Liver (tissue), 9 donors: ENCODE results near the gene OR2T4. TPM values are rescaled to one million over a fixed set of nuclear protein-coding genes. Genes with fewer than 3 reads are reported as not detected.

Experiments used
- DNase-seq: peaks from one replicate; pipeline ENCODE4 v3.0.0-alpha.2; 2017; ENCODE audit warnings: low spot score
- H3K27ac ChIP-seq, 2 donors: one replicate each; pipeline ENCODE4 v1.7.0; 2013; ENCODE audit warnings: inconsistent platforms in 2 of 2, low read length in 2 of 2, control low read depth in 1 of 2, low read depth in 1 of 2, mild to moderate bottlenecking in 1 of 2
- H3K27me3 ChIP-seq, 4 donors: one replicate each; pipeline versions ENCODE4 v1.6.1 to v1.7.0; 2013; ENCODE audit warnings: low read length in 3 of 4, inconsistent platforms in 1 of 4, mild to moderate bottlenecking in 1 of 4, moderate library complexity in 1 of 4; ENCODE audit not compliant: control insufficient read depth in 4 of 4, insufficient read depth in 4 of 4
- H3K36me3 ChIP-seq, 4 donors: one replicate each; pipeline versions ENCODE4 v1.6.1 to v1.7.0; 2013; ENCODE audit warnings: low read length in 3 of 4, mild to moderate bottlenecking in 3 of 4, low read depth in 1 of 4, moderate library complexity in 1 of 4; ENCODE audit not compliant: control insufficient read depth in 4 of 4, insufficient read depth in 3 of 4
- H3K4me1 ChIP-seq, 4 donors: one replicate each; pipeline versions ENCODE4 v1.6.1 to v1.7.0; 2013; ENCODE audit warnings: low read length in 3 of 4, mild to moderate bottlenecking in 3 of 4, moderate library complexity in 1 of 4; ENCODE audit not compliant: control insufficient read depth in 4 of 4, insufficient read depth in 4 of 4
- H3K4me3 ChIP-seq, 3 donors: one replicate each; pipeline versions ENCODE4 v1.6.1 to v1.7.0; 2013; ENCODE audit warnings: low read length in 3 of 3, control low read depth in 1 of 3, low read depth in 1 of 3, mild to moderate bottlenecking in 1 of 3
- H3K9ac ChIP-seq, 2 donors: one replicate each; pipeline ENCODE4 v1.7.0; 2013; ENCODE audit warnings: low read length in 2 of 2, mild to moderate bottlenecking in 2 of 2, moderate library complexity in 2 of 2, control low read depth in 1 of 2, low read depth in 1 of 2
- H3K9me3 ChIP-seq, 4 donors: one replicate each; pipeline versions ENCODE4 v1.6.1 to v1.7.0; 2013; ENCODE audit warnings: low read length in 3 of 4; ENCODE audit not compliant: control insufficient read depth in 4 of 4
- EGR1 ChIP-seq, 2 donors: IDR thresholded peaks; 2 replicates each; pipeline ENCODE4 v1.6.1; 2016 to 2018; ENCODE audit warnings: antibody characterized with exemption in 2 of 2, low read depth in 2 of 2
- FOXA1 ChIP-seq: IDR thresholded peaks from 2 replicates; pipeline ENCODE4 v1.6.1; 2016; ENCODE audit warnings: antibody characterized with exemption
- FOXA2 ChIP-seq: IDR thresholded peaks from 2 replicates; pipeline ENCODE4 v1.6.1; 2016; ENCODE audit warnings: antibody characterized with exemption
- GABPA ChIP-seq, 2 donors: IDR thresholded peaks in 1 of 2; conservative IDR thresholded peaks in 1 of 2; 2 replicates each; pipeline ENCODE4 v1.6.1; 2016; ENCODE audit warnings: antibody characterized with exemption in 2 of 2, mild to moderate bottlenecking in 1 of 2, moderate library complexity in 1 of 2
- HNF4A ChIP-seq, 2 donors: conservative IDR thresholded peaks; 2 replicates each; pipeline ENCODE4 v1.6.1; 2016; ENCODE audit warnings: antibody characterized with exemption in 2 of 2, mild to moderate bottlenecking in 2 of 2
- HNF4G ChIP-seq: IDR thresholded peaks from 2 replicates; pipeline ENCODE4 v1.6.1; 2016; ENCODE audit warnings: antibody characterized with exemption
- NR2F2 ChIP-seq: IDR thresholded peaks from 2 replicates; pipeline ENCODE4 v1.6.1; 2016; ENCODE audit warnings: antibody characterized with exemption
- RXRA ChIP-seq, 2 donors: IDR thresholded peaks; 2 replicates each; pipeline ENCODE4 v1.6.1; 2017 to 2018; ENCODE audit warnings: antibody characterized with exemption in 2 of 2, mild to moderate bottlenecking in 1 of 2
- SP1 ChIP-seq: IDR thresholded peaks from 2 replicates; pipeline ENCODE4 v1.6.1; 2018; ENCODE audit warnings: antibody characterized with exemption, mild to moderate bottlenecking
- TAF1 ChIP-seq: conservative IDR thresholded peaks from 2 replicates; pipeline ENCODE4 v1.6.1; 2016; ENCODE audit warnings: antibody characterized with exemption, mild to moderate bottlenecking
- YY1 ChIP-seq: IDR thresholded peaks from 2 replicates; pipeline ENCODE4 v1.6.1; 2016; ENCODE audit warnings: antibody characterized with exemption, mild to moderate bottlenecking
- WGBS: extraction: QIAGEN DNeasy Blood & Tissue Kit; methylation state at CpG from one replicate; pipeline ENCODE4 v1.1.7; 2013; 5-methylcytosine and 5-hydroxymethylcytosine counted together
- polyA plus RNA-seq, 2 donors: library from polyadenylated mRNA; stranded (reverse) in 1 of 2; unstranded in 1 of 2; fragments of 200-250 nt in 1 of 2; fragments of >200 nt in 1 of 2; fragmentation: Nextera tagmentation in 1 of 2; extraction: Ambion mirVana in 1 of 2; gene quantifications; one replicate each; pipeline versions ENCODE4 v1.2.1 to v1.2.3, GENCODE V29; 2013 to 2015
- total RNA-seq, 2 donors: library from RNA; depleted of rRNA; stranded (reverse); fragments of >200 nt; gene quantifications; one replicate each; pipeline ENCODE4 v1.2.3, GENCODE V29; 2014
- TF ChIP-seq, protein P1 (sequence below): fragments of 150-350 bp; IDR thresholded peaks from 2 replicates; pipeline ENCODE4 v1.5.1; 2017; ENCODE audit warnings: improper control_type of control experiment, low read depth, low read length; ENCODE audit not compliant: missing input control
- TF ChIP-seq, protein P2 (sequence below): IDR thresholded peaks from 2 replicates; pipeline ENCODE4 v1.6.1; 2016; ENCODE audit warnings: antibody characterized with exemption, mild to moderate bottlenecking
- donor health status: healthy.
- donor health status: healthy.
- donor health status: healthy.
- donor health status: healthy.
- donor health status: healthy.

OR2T4 gene, protein sequence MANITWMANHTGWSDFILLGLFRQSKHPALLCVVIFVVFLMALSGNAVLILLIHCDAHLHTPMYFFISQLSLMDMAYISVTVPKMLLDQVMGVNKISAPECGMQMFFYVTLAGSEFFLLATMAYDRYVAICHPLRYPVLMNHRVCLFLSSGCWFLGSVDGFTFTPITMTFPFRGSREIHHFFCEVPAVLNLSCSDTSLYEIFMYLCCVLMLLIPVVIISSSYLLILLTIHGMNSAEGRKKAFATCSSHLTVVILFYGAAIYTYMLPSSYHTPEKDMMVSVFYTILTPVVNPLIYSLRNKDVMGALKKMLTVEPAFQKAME
- total RNA-seq (not detected), polyA plus RNA-seq (not detected)

DNA sequence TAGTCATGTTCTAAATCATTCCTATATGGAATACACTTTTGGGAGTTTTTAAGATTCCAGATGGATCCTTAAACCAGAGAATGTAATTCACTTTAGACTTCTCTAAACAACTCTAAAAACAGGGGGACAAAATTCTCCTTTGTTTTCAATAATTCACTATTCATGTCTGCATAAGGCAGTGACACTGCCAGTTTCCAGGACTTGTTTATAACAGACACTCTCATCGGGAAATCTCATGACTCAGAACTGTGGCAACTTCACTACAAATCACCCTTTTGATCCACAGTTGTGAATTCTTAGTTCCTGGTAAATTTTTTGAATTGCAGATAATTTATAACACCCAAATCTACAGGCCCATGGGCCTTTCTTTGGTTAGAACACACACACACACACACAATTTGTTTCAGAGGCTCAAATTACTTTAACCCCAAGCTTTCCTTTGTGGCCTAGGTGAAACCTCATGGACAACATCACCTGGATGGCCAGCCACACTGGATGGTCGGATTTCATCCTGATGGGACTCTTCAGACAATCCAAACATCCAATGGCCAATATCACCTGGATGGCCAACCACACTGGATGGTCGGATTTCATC is at the start of gene OR2T4:
Gene OR2T4 (plus strand): TSS at position 545 of the 595 bp plus-strand sequence. CDS start 0 bp downstream, at position 545.
- no peak within 1 kb of the TSS for H3K27ac ChIP-seq
- no peak for TF ChIP-seq YY1
- no peak for TF ChIP-seq GABPA (IDR thresholded peaks at IDR 0.05 in 1 of 2, conservative IDR thresholded peaks at IDR 0.05 in 1 of 2)
- no peak for TF ChIP-seq TAF1
- no peak for TF ChIP-seq HNF4G
- no peak for TF ChIP-seq SP1
- no peak for TF ChIP-seq HNF4A (conservative IDR thresholded peaks at IDR 0.05)
- no peak for TF ChIP-seq EGR1 (IDR thresholded peaks at IDR 0.05; ENCODE audit: low read depth in 2 of 2)
- TF ChIP-seq, protein P1, sequence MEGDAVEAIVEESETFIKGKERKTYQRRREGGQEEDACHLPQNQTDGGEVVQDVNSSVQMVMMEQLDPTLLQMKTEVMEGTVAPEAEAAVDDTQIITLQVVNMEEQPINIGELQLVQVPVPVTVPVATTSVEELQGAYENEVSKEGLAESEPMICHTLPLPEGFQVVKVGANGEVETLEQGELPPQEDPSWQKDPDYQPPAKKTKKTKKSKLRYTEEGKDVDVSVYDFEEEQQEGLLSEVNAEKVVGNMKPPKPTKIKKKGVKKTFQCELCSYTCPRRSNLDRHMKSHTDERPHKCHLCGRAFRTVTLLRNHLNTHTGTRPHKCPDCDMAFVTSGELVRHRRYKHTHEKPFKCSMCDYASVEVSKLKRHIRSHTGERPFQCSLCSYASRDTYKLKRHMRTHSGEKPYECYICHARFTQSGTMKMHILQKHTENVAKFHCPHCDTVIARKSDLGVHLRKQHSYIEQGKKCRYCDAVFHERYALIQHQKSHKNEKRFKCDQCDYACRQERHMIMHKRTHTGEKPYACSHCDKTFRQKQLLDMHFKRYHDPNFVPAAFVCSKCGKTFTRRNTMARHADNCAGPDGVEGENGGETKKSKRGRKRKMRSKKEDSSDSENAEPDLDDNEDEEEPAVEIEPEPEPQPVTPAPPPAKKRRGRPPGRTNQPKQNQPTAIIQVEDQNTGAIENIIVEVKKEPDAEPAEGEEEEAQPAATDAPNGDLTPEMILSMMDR, result no peak
- TF ChIP-seq RXRA (IDR thresholded peaks at IDR 0.05), result no peak
- no peak for TF ChIP-seq FOXA1
- no peak for TF ChIP-seq FOXA2
- TF ChIP-seq, protein P2, sequence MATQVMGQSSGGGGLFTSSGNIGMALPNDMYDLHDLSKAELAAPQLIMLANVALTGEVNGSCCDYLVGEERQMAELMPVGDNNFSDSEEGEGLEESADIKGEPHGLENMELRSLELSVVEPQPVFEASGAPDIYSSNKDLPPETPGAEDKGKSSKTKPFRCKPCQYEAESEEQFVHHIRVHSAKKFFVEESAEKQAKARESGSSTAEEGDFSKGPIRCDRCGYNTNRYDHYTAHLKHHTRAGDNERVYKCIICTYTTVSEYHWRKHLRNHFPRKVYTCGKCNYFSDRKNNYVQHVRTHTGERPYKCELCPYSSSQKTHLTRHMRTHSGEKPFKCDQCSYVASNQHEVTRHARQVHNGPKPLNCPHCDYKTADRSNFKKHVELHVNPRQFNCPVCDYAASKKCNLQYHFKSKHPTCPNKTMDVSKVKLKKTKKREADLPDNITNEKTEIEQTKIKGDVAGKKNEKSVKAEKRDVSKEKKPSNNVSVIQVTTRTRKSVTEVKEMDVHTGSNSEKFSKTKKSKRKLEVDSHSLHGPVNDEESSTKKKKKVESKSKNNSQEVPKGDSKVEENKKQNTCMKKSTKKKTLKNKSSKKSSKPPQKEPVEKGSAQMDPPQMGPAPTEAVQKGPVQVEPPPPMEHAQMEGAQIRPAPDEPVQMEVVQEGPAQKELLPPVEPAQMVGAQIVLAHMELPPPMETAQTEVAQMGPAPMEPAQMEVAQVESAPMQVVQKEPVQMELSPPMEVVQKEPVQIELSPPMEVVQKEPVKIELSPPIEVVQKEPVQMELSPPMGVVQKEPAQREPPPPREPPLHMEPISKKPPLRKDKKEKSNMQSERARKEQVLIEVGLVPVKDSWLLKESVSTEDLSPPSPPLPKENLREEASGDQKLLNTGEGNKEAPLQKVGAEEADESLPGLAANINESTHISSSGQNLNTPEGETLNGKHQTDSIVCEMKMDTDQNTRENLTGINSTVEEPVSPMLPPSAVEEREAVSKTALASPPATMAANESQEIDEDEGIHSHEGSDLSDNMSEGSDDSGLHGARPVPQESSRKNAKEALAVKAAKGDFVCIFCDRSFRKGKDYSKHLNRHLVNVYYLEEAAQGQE, result no peak
- no peak for TF ChIP-seq NR2F2
- 40% methylated on average over 3 of the region's 3 CpGs for WGBS
- DNase-seq, result no peak
- no peaks in the 10 kb centered on the region for H3K36me3 ChIP-seq
- H3K27me3 ChIP-seq, result peaks cover 0 to 2% (median 0%) of the 10 kb centered on the region in 4 donors
- no peaks in the 10 kb centered on the region for H3K9me3 ChIP-seq
- no peak within 1 kb of the TSS for H3K9ac ChIP-seq
- H3K4me3 ChIP-seq, result no peak within 1 kb of the TSS
- no peaks in the 10 kb centered on the region for H3K4me1 ChIP-seq

DNA sequence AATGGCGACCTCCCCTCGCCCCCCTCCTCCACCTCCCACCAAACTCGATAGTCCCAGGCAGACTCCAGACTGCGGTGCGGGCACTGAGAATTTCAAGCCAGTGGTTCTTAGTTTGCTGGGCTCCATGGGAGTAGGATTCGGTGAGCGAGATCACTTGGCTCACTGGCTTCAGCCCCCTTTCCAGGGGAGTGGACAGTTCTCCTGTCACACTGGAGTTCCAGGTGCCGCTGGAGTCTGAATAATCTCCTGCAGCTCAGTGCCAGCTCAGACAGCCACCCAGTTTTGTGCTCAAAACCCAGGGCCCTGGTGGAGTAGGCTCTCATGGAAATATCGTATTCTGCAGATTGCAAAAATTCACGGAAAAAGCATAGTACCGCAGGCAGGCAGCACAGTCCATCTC is 44.7 kb upstream of the OR2T4 start:
- Histone ChIP-seq H3K27ac (no peak overlapping the region), H3K36me3 (no peaks in the 10 kb centered on the region), H3K27me3 (no peaks in the 10 kb centered on the region), H3K4me1 (no peaks in the 10 kb centered on the region), H3K9ac (no peak overlapping the region), H3K9me3 (peaks cover 0 to 2% (median 0%) of the 10 kb centered on the region in 4 donors), H3K4me3 (no peak overlapping the region)
- TF ChIP-seq YY1, result no peak
- no peak for TF ChIP-seq GABPA (IDR thresholded peaks at IDR 0.05 in 1 of 2, conservative IDR thresholded peaks at IDR 0.05 in 1 of 2)
- TF ChIP-seq NR2F2, result no peak
- DNase-seq, result no peak
- 83% methylated on average over 11 of the region's 11 CpGs for WGBS
